HepG2 (cell line): ENCODE data around the gene HOXC5. TPM values are rescaled to one million over a fixed set of nuclear protein-coding genes. Genes with fewer than 3 reads are reported as not detected.

Source experiments
- ATAC-seq: fragments of 200-7000 bp; cut with Tn5 transposase; 3 replicates; pipeline ENCODE4 v1.9.1; 2020; ENCODE audit warnings: mild to moderate bottlenecking, moderate library complexity
- BruUV-seq: library from RNA; stranded (reverse); fragments of 400-500 nt; replicated peaks from 2 replicates; lab custom pipeline; 2021; lab: Mats Ljungman, UMichigan
- CTCF ChIA-PET: fragments of 300-600 bp; formaldehyde crosslinking; extraction: SDS; loops from one replicate; lab custom pipeline; 2021; ENCODE audit warnings: low total read pairs, inconsistent platforms, low intra/inter-chr PET ratio; lab: Yijun Ruan, JAX
- POLR2A ChIA-PET: fragments of 350-600 bp; sonication (Branson Sonifier 250); formaldehyde crosslinking; loops from one replicate; lab custom pipeline; 2020; ENCODE audit warnings: antibody characterized with exemption, inconsistent platforms; lab: Yijun Ruan, JAX
- DNase-seq: peaks from one replicate; pipeline ENCODE4 v3.0.0-alpha.2; 2015; ENCODE audit warnings: low spot score
- FAIRE-seq: peaks from 3 replicates; lab custom pipeline; 2011; peaks lifted over from hg19 to GRCh38; lab: Jason Lieb, UNC
- H2AFZ ChIP-seq: one replicate; pipeline ENCODE4 v1.6.1; 2011; ENCODE audit warnings: low read length, inconsistent platforms
- H3K27ac ChIP-seq: fragments of 300-600 bp; 3 replicates; pipeline ENCODE4 v1.8.0; 2011; ENCODE audit warnings: mixed run types, mild to moderate bottlenecking, mixed read lengths, low read length, inconsistent platforms; ENCODE audit not compliant: insufficient read depth; ENCODE audit errors: extremely low read length
- H3K27me3 ChIP-seq, 2 experiments: fragments of 200-600 bp in 1 of 2; 2 replicates in 1 of 2; 3 replicates in 1 of 2; pipeline versions ENCODE4 v1.6.0 to v1.8.0; 2011; ENCODE audit warnings: low read length in 2 of 2, mild to moderate bottlenecking in 2 of 2, moderate library complexity in 2 of 2, inconsistent platforms in 1 of 2; ENCODE audit not compliant: insufficient read depth in 2 of 2, control insufficient read depth in 1 of 2
- H3K36me3 ChIP-seq, 2 experiments: fragments of 200-600 bp in 1 of 2; replicated peaks in 1 of 2; 2 replicates in 1 of 2; 3 replicates in 1 of 2; pipeline versions ENCODE4 v1.5.1 to v1.8.0; 2011; ENCODE audit warnings: low read length in 2 of 2, inconsistent platforms in 1 of 2; ENCODE audit not compliant: insufficient read depth in 2 of 2, control insufficient read depth in 1 of 2
- H3K4me1 ChIP-seq: 2 replicates; pipeline ENCODE4 v1.5.1; 2012; ENCODE audit warnings: low read length, inconsistent platforms; ENCODE audit not compliant: insufficient read depth
- H3K4me2 ChIP-seq: 2 replicates; pipeline ENCODE4 v1.6.0; 2011; ENCODE audit warnings: low read depth, low read length, inconsistent platforms
- H3K4me3 ChIP-seq, 3 experiments: fragments of 200-600 bp in 1 of 3; sonication (generic), shearing (Covaris generic) in 1 of 3; replicated peaks in 1 of 3; 2 replicates each; pipeline ENCODE4 v1.5.1; 2011 to 2016; ENCODE audit warnings: low read length in 3 of 3, inconsistent platforms in 2 of 3, low read depth in 2 of 3, mild to moderate bottlenecking in 2 of 3, control low read depth in 1 of 3, mixed read lengths in 1 of 3; ENCODE audit not compliant: insufficient read depth in 1 of 3
- H3K79me2 ChIP-seq: one replicate; pipeline ENCODE4 v1.6.1; 2011; ENCODE audit warnings: low read length, inconsistent platforms; ENCODE audit not compliant: insufficient read depth
- H3K9ac ChIP-seq: 2 replicates; pipeline ENCODE4 v1.6.0; 2011; ENCODE audit warnings: mild to moderate bottlenecking, low read depth, low read length, inconsistent platforms; ENCODE audit not compliant: insufficient read depth
- H3K9me3 ChIP-seq: 2 replicates; pipeline ENCODE4 v1.5.1; 2012; ENCODE audit warnings: mild to moderate bottlenecking, low read length
- H4K20me1 ChIP-seq: 2 replicates; pipeline ENCODE4 v1.6.0; 2011; ENCODE audit warnings: inconsistent platforms, mild to moderate bottlenecking, low read length, moderate library complexity; ENCODE audit not compliant: insufficient read depth
- FOXJ3 ChIP-seq: sonication (generic); formaldehyde crosslinking; IDR thresholded peaks from 2 replicates; pipeline ENCODE4 v1.4.0; 2020; ENCODE audit warnings: missing genetic modification reagents, mild to moderate bottlenecking, borderline replicate concordance
- GTF2F1 ChIP-seq: fragments of 150-350 bp; IDR thresholded peaks from 2 replicates; pipeline ENCODE4 v1.6.1; 2014; ENCODE audit warnings: low read length
- MEIS1 ChIP-seq: sonication (generic); formaldehyde crosslinking; IDR thresholded peaks from 2 replicates; pipeline ENCODE4 v1.9.0; 2021; ENCODE audit warnings: mild to moderate bottlenecking, missing genetic modification reagents, moderate library complexity, borderline replicate concordance
- SMAD1 ChIP-seq: sonication (generic); formaldehyde crosslinking; IDR thresholded peaks from 2 replicates; pipeline ENCODE4 v1.4.0; 2020; ENCODE audit warnings: missing genetic modification reagents, low read depth, mild to moderate bottlenecking, borderline replicate concordance
- TCF12 ChIP-seq, 2 experiments: fragments of 450-650 bp in 1 of 2; sonication (generic) in 1 of 2; formaldehyde crosslinking in 1 of 2; IDR thresholded peaks; 2 replicates each; pipeline versions ENCODE4 v1.6.1 to v1.8.0; 2017 to 2022; ENCODE audit warnings: antibody characterized with exemption in 1 of 2, mild to moderate bottlenecking in 1 of 2, missing genetic modification reagents in 1 of 2, moderate library complexity in 1 of 2
- ZNF207 ChIP-seq: fragments of 450-650 bp; IDR thresholded peaks from 2 replicates; pipeline ENCODE4 v1.6.1; 2016; ENCODE audit warnings: antibody characterized with exemption, borderline replicate concordance
- ZNF331 ChIP-seq: sonication (generic); formaldehyde crosslinking; IDR thresholded peaks from 2 replicates; pipeline ENCODE4 v1.4.0; 2020; ENCODE audit warnings: missing genetic modification reagents
- ZSCAN9 ChIP-seq: IDR thresholded peaks from 2 replicates; pipeline ENCODE4 v1.6.1; 2016; ENCODE audit warnings: borderline replicate concordance
- WGBS: methylation state at CpG from one replicate; pipeline ENCODE4 v1.1.6; 2017; ENCODE audit warnings: low lambda C conversion rate; 5-methylcytosine and 5-hydroxymethylcytosine counted together
- in situ Hi-C: cut with HindIII; loops from 2 replicates; pipeline ENCODE4 v1.10.0; 2017; ENCODE audit warnings: low pct_unique_long_range_greater_than_20kb; ENCODE audit not compliant: extremely low pct_ligation_motif_present
- intact Hi-C: fragments of 100-400 bp; cut with micrococcal nuclease; formaldehyde crosslinking; loops from one replicate; pipeline ENCODE4 v1.10.0; 2022; ENCODE audit not compliant: unreplicated experiment
- polyA plus RNA-seq, 8 experiments: library from polyadenylated mRNA; depleted of rRNA in 3 of 8; stranded (reverse) in 7 of 8; unstranded in 1 of 8; fragments of >200 nt; fragmentation: Illumina TruSeq in 4 of 8; extraction: Trizol in 4 of 8; gene quantifications; 2 replicates each; pipeline versions ENCODE4 v1.2.1 to v1.2.3, GENCODE V29; 2011 to 2016; ENCODE audit warnings: low read depth in 4 of 8, missing spikeins in 1 of 8, mixed read lengths in 1 of 8; ENCODE audit not compliant: insufficient read depth in 1 of 8
- total RNA-seq, 5 experiments: library from RNA; depleted of rRNA; stranded (reverse); fragments of >200 nt; fragmentation: Illumina TruSeq; extraction: Trizol; gene quantifications; 2 replicates each; pipeline ENCODE4 v1.2.3, GENCODE V29; 2016; ENCODE audit warnings: low read depth in 1 of 5
- TF ChIP-seq, protein P1 (sequence below): IDR thresholded peaks from 2 replicates; pipeline ENCODE4 v1.6.1; 2018; ENCODE audit warnings: missing genetic modification reagents
- TF ChIP-seq, protein P2 (sequence below): sonication (generic); formaldehyde crosslinking; conservative IDR thresholded peaks from 2 replicates; pipeline ENCODE4 v1.4.0; 2020; ENCODE audit warnings: missing genetic modification reagents
- TF ChIP-seq, protein P3 (sequence below), 2 experiments: sonication (generic) in 1 of 2; formaldehyde crosslinking in 1 of 2; IDR thresholded peaks; 2 replicates each; pipeline versions ENCODE4 v1.5.1 to v1.6.1; 2011 to 2020; ENCODE audit warnings: borderline replicate concordance in 1 of 2, low read depth in 1 of 2, low read length in 1 of 2, mild to moderate bottlenecking in 1 of 2, missing genetic modification reagents in 1 of 2, moderate library complexity in 1 of 2

Gene HOXC5
- total and polyA plus RNA-seq, 2 of the 13 experiments (the other 11 are each of a cell fraction or from before 2014, with no cell fraction given): not detected

DNA sequence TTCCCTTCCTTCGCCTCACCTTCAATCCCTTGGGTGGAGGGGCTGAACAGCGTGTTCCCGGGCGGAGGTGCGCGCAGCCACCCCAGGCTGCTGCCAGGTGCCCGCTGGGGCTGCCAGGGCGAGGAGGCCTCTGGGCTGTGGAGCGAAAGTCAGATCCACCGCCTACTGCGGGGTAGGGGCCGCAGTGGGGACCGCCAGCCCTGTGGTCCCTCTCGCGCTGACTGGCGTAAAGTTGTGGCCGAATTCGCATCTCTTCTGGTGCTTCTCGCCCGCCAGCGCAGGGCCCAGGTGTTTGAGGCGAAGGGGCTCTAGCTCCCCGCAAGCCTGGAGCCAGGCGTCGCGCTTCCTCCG, 13.9 kb downstream of the HOXC5 start:
- ChIA-PET CTCF (no interaction called here), POLR2A (no interaction called here)
- Histone ChIP-seq H4K20me1 (no peaks in the 10 kb centered on the region), H3K27ac (no peak overlapping the region), H3K36me3 (no peaks in the 10 kb centered on the region), H3K4me3 (no peak overlapping the region), H3K4me1 (no peaks in the 10 kb centered on the region), H3K27me3 (peaks cover 5 to 77% of the 10 kb centered on the region in 2 experiments), H2AFZ (no peak overlapping the region), H3K9ac (no peak overlapping the region), H3K4me2 (no peak overlapping the region), H3K9me3 (no peaks in the 10 kb centered on the region), H3K79me2 (no peaks in the 10 kb centered on the region)
- FAIRE-seq (no peak), DNase-seq (no peak), ATAC-seq (no peak)
- 39% methylated on average over 10 of the region's 27 CpGs for WGBS
- in situ Hi-C loops: no loop called here
- no TSS peak for BruUV-seq
- no peak for TF ChIP-seq ZSCAN9 (CRISPR knock-in tag)
- TF ChIP-seq, protein P1, sequence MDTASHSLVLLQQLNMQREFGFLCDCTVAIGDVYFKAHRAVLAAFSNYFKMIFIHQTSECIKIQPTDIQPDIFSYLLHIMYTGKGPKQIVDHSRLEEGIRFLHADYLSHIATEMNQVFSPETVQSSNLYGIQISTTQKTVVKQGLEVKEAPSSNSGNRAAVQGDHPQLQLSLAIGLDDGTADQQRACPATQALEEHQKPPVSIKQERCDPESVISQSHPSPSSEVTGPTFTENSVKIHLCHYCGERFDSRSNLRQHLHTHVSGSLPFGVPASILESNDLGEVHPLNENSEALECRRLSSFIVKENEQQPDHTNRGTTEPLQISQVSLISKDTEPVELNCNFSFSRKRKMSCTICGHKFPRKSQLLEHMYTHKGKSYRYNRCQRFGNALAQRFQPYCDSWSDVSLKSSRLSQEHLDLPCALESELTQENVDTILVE (CRISPR knock-in tag): no peak
- intact Hi-C loops: no loop called here

DNA sequence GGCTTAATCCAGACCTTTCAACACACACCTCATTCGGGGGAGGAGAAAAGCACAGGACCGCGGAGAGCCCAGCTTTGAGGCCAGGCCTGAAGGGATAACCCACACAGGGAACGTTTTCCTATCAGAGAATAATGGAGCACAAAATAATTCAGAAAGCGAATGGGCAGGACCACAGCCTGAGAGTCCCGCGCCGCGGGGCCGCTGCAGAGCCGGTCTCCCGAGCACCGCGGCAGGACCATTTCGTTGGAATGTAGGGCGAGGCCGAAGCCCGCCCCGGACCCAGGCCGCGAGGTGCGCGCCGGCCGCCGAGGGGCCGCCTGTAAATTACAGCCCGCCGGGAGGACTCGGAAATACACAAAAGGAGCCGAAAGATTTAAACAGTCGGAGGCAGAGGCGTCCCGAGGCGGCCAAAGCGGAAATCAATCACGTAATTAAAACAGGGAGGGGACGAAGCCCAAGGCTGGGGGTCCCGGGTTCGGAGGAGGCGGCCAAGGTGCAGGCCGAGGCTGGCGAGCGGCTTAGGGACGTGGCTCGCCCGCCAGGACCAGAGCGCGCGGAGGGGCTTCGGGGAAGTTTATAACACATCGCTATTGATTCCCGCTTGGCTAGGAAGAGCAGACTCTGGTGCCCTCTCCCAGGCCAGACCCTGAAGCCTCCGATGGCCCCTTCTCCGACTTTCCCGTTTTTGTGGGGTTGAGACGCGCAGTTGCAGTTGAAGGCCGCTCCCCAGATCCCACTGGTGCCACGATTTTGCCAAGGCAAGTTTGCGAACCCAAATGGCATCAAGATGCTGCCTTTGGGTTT, 14.5 kb downstream of the HOXC5 start:
- no TSS peak for BruUV-seq
- Histone ChIP-seq H3K4me1 (no peaks in the 10 kb centered on the region), H3K4me2 (no peak overlapping the region), H3K27me3 (peaks cover 5 to 80% of the 10 kb centered on the region in 2 experiments), H3K4me3 (no peak overlapping the region), H3K79me2 (no peaks in the 10 kb centered on the region), H2AFZ (no peak overlapping the region), H3K36me3 (no peaks in the 10 kb centered on the region), H4K20me1 (no peaks in the 10 kb centered on the region), H3K9me3 (no peaks in the 10 kb centered on the region), H3K27ac (no peak overlapping the region), H3K9ac (no peak overlapping the region)
- intact Hi-C loops: no loop called here
- ATAC-seq: no peak
- in situ Hi-C loops: no loop called here
- POLR2A ChIA-PET: no interaction called here
- no peak for FAIRE-seq
- no peak for DNase-seq
- 39% methylated on average over 57 of the region's 61 CpGs for WGBS
- CTCF ChIA-PET: no interaction called here
- TF ChIP-seq GTF2F1: no peak
- TF ChIP-seq ZNF207: no peak
- no peak for TF ChIP-seq FOXJ3 (CRISPR knock-in tag)
- no peak for TF ChIP-seq SMAD1 (CRISPR knock-in tag)
- TF ChIP-seq MEIS1 (CRISPR knock-in tag): no peak
- TF ChIP-seq, protein P2, sequence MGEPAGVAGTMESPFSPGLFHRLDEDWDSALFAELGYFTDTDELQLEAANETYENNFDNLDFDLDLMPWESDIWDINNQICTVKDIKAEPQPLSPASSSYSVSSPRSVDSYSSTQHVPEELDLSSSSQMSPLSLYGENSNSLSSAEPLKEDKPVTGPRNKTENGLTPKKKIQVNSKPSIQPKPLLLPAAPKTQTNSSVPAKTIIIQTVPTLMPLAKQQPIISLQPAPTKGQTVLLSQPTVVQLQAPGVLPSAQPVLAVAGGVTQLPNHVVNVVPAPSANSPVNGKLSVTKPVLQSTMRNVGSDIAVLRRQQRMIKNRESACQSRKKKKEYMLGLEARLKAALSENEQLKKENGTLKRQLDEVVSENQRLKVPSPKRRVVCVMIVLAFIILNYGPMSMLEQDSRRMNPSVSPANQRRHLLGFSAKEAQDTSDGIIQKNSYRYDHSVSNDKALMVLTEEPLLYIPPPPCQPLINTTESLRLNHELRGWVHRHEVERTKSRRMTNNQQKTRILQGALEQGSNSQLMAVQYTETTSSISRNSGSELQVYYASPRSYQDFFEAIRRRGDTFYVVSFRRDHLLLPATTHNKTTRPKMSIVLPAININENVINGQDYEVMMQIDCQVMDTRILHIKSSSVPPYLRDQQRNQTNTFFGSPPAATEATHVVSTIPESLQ (CRISPR knock-in tag): no peak
- TF ChIP-seq, protein P3, sequence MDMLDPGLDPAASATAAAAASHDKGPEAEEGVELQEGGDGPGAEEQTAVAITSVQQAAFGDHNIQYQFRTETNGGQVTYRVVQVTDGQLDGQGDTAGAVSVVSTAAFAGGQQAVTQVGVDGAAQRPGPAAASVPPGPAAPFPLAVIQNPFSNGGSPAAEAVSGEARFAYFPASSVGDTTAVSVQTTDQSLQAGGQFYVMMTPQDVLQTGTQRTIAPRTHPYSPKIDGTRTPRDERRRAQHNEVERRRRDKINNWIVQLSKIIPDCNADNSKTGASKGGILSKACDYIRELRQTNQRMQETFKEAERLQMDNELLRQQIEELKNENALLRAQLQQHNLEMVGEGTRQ (IDR thresholded peaks at IDR 0.05; ENCODE audit: low read depth, low read length): no peak
- TF ChIP-seq, protein P3 (CRISPR knock-in tag; IDR thresholded peaks at IDR 0.05; ENCODE audit: borderline replicate concordance): no peak
- no peak for TF ChIP-seq ZNF331 (CRISPR knock-in tag)
- TF ChIP-seq TCF12 (IDR thresholded peaks at IDR 0.05): no peak
- TF ChIP-seq TCF12 (CRISPR knock-in tag; IDR thresholded peaks at IDR 0.05): no peak
